K562 (cell line): Measurements from ENCODE around the gene BHLHE40. TPM values are rescaled to one million over a fixed set of nuclear protein-coding genes. Genes with fewer than 3 reads are reported as not detected.

Experiments
- ATF1 ChIP-seq, 2 experiments: fragments of 450-650 bp in 1 of 2; IDR thresholded peaks; 2 replicates each; pipeline ENCODE4 v1.6.1; 2016; ENCODE audit warnings: missing compliant biosample characterization in 1 of 2, missing genetic modification characterization in 1 of 2
- BRCA1 ChIP-seq, 2 experiments: fragments of 450-650 bp in 1 of 2; sonication (generic) in 1 of 2; formaldehyde crosslinking in 1 of 2; IDR thresholded peaks; 2 replicates each; pipeline versions ENCODE4 v1.5.0 to v1.6.1; 2017 to 2020; ENCODE audit warnings: mild to moderate bottlenecking in 1 of 2, missing genetic modification reagents in 1 of 2
- CREBBP ChIP-seq: IDR thresholded peaks from one replicate; pipeline ENCODE4 v1.6.1; 2012; ENCODE audit warnings: low read depth, mild to moderate bottlenecking, control low read depth, inconsistent platforms, low read length
- DPF2 ChIP-seq: fragments of 450-650 bp; IDR thresholded peaks from 2 replicates; pipeline ENCODE4 v1.6.1; 2016
- E2F3 ChIP-seq: fragments of 250-450 bp; sonication (Bioruptor Pico); IDR thresholded peaks from 2 replicates; pipeline ENCODE4 v1.4.0; 2020; ENCODE audit warnings: mild to moderate bottlenecking
- FOSL1 ChIP-seq: fragments of 200-800 bp; sonication (Bioruptor generic); conservative IDR thresholded peaks from 2 replicates; pipeline ENCODE4 v1.6.1; 2016; ENCODE audit warnings: missing genetic modification characterization, missing compliant biosample characterization
- HEY1 ChIP-seq: fragments of 250-450 bp; sonication (Bioruptor Pico); IDR thresholded peaks from 2 replicates; pipeline ENCODE4 v1.5.0; 2020; ENCODE audit warnings: mild to moderate bottlenecking, moderate library complexity, borderline replicate concordance
- HMG20A ChIP-seq: fragments of 450-650 bp; formaldehyde crosslinking; conservative IDR thresholded peaks from 2 replicates; pipeline ENCODE4 v1.4.0; 2020; ENCODE audit warnings: mild to moderate bottlenecking, mixed read lengths
- NR3C1 ChIP-seq: sonication (generic); formaldehyde crosslinking; IDR thresholded peaks from 2 replicates; pipeline ENCODE4 v1.8.1; 2022; ENCODE audit warnings: missing genetic modification reagents
- NR4A1 ChIP-seq, 2 experiments: fragments of 250-450 bp in 1 of 2; fragments of 450-650 bp in 1 of 2; sonication (Bioruptor Pico) in 1 of 2; IDR thresholded peaks; 2 replicates each; pipeline versions ENCODE4 v1.4.0 to v1.6.1; 2016 to 2020; ENCODE audit warnings: mild to moderate bottlenecking in 2 of 2, missing compliant biosample characterization in 1 of 2, missing genetic modification characterization in 1 of 2, moderate library complexity in 1 of 2
- PHF8 ChIP-seq: fragments of 200-600 bp; sonication (generic); IDR thresholded peaks from 2 replicates; pipeline ENCODE4 v1.6.1; 2012; ENCODE audit warnings: mixed run types, mild to moderate bottlenecking, inconsistent platforms, low read length, moderate library complexity, borderline replicate concordance
- RCOR1 ChIP-seq, 2 experiments: IDR thresholded peaks; 2 replicates each; pipeline ENCODE4 v1.6.1; 2012; ENCODE audit warnings: low read depth in 2 of 2, low read length in 2 of 2, borderline replicate concordance in 1 of 2, improper control_type of control experiment in 1 of 2
- SRSF3 ChIP-seq: fragments of 200-400 bp; formaldehyde crosslinking; IDR thresholded peaks from 2 replicates; pipeline ENCODE4 v1.6.1; 2016; ENCODE audit warnings: mild to moderate bottlenecking, low read length, moderate library complexity; ENCODE audit not compliant: insufficient read depth
- TSHZ1 ChIP-seq: fragments of 250-450 bp; sonication (Bioruptor Pico); IDR thresholded peaks from 2 replicates; pipeline ENCODE4 v1.4.0; 2020; ENCODE audit warnings: mild to moderate bottlenecking, moderate library complexity
- ZBTB7A ChIP-seq: IDR thresholded peaks from 2 replicates; pipeline ENCODE4 v1.6.1; 2011; ENCODE audit warnings: low read depth, mild to moderate bottlenecking, low read length, moderate library complexity, borderline replicate concordance; ENCODE audit not compliant: control insufficient read depth
- ZNF134 ChIP-seq: fragments of 250-450 bp; sonication (Bioruptor Pico); conservative IDR thresholded peaks from 2 replicates; pipeline ENCODE4 v1.4.0; 2020
- ZNF395 ChIP-seq: fragments of 200-800 bp; sonication (Bioruptor generic); IDR thresholded peaks from 2 replicates; pipeline ENCODE4 v1.6.1; 2017; ENCODE audit warnings: missing genetic modification characterization, missing compliant biosample characterization
- ZNF512 ChIP-seq: IDR thresholded peaks from 2 replicates; pipeline ENCODE4 v1.6.1; 2016; ENCODE audit warnings: missing genetic modification characterization, missing compliant biosample characterization
- ZNF583 ChIP-seq: fragments of 250-450 bp; sonication (Bioruptor Pico); IDR thresholded peaks from 2 replicates; pipeline ENCODE4 v1.4.0; 2020
- ZNF75A ChIP-seq: fragments of 450-650 bp; formaldehyde crosslinking; IDR thresholded peaks from 2 replicates; pipeline ENCODE4 v1.4.0; 2020; ENCODE audit warnings: mild to moderate bottlenecking
- ZNF76 ChIP-seq: fragments of 250-450 bp; sonication (Bioruptor Pico); IDR thresholded peaks from 2 replicates; pipeline ENCODE4 v1.4.0; 2020; ENCODE audit warnings: mild to moderate bottlenecking, moderate library complexity, borderline replicate concordance
- polyA plus RNA-seq, 8 experiments: library from polyadenylated mRNA; depleted of rRNA in 4 of 8; stranded (reverse) in 5 of 8; unstranded in 3 of 8; fragments of >200 nt; fragmentation: Nextera tagmentation in 2 of 8; fragmentation: Illumina TruSeq in 1 of 8; extraction: Ambion mirVana in 2 of 8; extraction: Trizol in 1 of 8; gene quantifications; 2 replicates each; pipeline versions ENCODE4 v1.2.1 to v1.2.3, GENCODE V29; 2011 to 2014; ENCODE audit warnings: inconsistent platforms in 1 of 8, missing spikeins in 1 of 8
- total RNA-seq, 7 experiments: library from RNA; depleted of rRNA in 6 of 7; stranded (reverse); fragments of >200 nt in 6 of 7; fragmentation: Illumina TruSeq in 2 of 7; extraction: Trizol in 2 of 7; gene quantifications; 2 replicates each; pipeline versions ENCODE4 v1.2.1 to v1.2.3, GENCODE V29; 2011 to 2021; ENCODE audit warnings: low replicate concordance in 1 of 7

BHLHE40 gene
- total and polyA plus RNA-seq, 9 of the 15 experiments (the other 6 are each of a cell fraction or from before 2014, with no cell fraction given): 12.0 to 83.9 (median 31.4) TPM

GRCh38 chr3:4994823-4995499 lies 15.7 kb downstream of the BHLHE40 start (continued):
- TF ChIP-seq ZBTB7A (peak; percentile 71; the same call in 1 of the 2 replicates), CREBBP (no peak), ZNF134 (CRISPR knock-in tag) (peak; percentile 59; the same call in 1 of the 2 replicates), RCOR1 (IDR thresholded peaks at IDR 0.05; ENCODE audit: borderline replicate concordance in 1 of 2, low read depth in 2 of 2, low read length in 2 of 2) (0 out of 4 replicates have a peak, but pooled peaks of 1 of the 2 experiments have one; percentile 39), BRCA1 (IDR thresholded peaks at IDR 0.05) (no peak), BRCA1 (CRISPR knock-in tag; IDR thresholded peaks at IDR 0.05) (no peak), ZNF583 (CRISPR knock-in tag) (peak; percentile 89; the same call in 1 of the 2 replicates), SRSF3 (peak; percentile 69; the same call in 1 of the 2 replicates), ATF1 (CRISPR knock-in tag; IDR thresholded peaks at IDR 0.05) (no peak), ATF1 (tag; IDR thresholded peaks at IDR 0.05) (peak; percentile 64), PHF8 (peak; percentile 68; the same call in 1 of the 2 replicates), E2F3 (CRISPR knock-in tag) (peak; percentile 58; the same call in 1 of the 2 replicates), ZNF75A (0 out of 2 replicates have a peak, but pooled peaks have one; percentile 48), HMG20A (CRISPR knock-in tag) (no peak), ZNF395 (peak; percentile 59; the same call in 1 of the 2 replicates), TSHZ1 (CRISPR knock-in tag) (peak; percentile 65; the same call in 1 of the 2 replicates), FOSL1 (tag) (peak; percentile 96), HEY1 (CRISPR knock-in tag) (peak; percentile 31; the same call in 1 of the 2 replicates), NR4A1 (CRISPR knock-in tag; IDR thresholded peaks at IDR 0.05) (peak; percentile 85; the same call in 1 of the 2 replicates), NR4A1 (tag; IDR thresholded peaks at IDR 0.05) (peak; percentile 95), NR3C1 (CRISPR knock-in tag) (no peak), DPF2 (peak; percentile 80), ZNF76 (CRISPR knock-in tag) (peak; percentile 85), ZNF512 (tag) (no peak)
